Keratinocyte (primary cell): ENCODE results near the gene FTL. TPM values are rescaled to one million over a fixed set of nuclear protein-coding genes. Genes with fewer than 3 reads are reported as not detected.

ENCODE experiments used
- DNase-seq: peaks from one replicate; pipeline ENCODE4 v3.0.0-alpha.2; 2011; ENCODE audit warnings: low read depth, missing footprints, low spot score
- FAIRE-seq: peaks from 2 replicates; lab custom pipeline; 2011; peaks lifted over from hg19 to GRCh38; lab: Jason Lieb, UNC
- H2AFZ ChIP-seq: 2 replicates; pipeline ENCODE4 v1.6.0; 2012; ENCODE audit warnings: low read length, control low read depth, inconsistent platforms; ENCODE audit not compliant: control insufficient read depth
- H3K27ac ChIP-seq: 2 replicates; pipeline ENCODE4 v1.5.1; 2011; ENCODE audit warnings: low read length; ENCODE audit not compliant: control insufficient read depth, insufficient read depth
- H3K27me3 ChIP-seq: 3 replicates; pipeline ENCODE4 v1.6.0; 2011; ENCODE audit warnings: low read length; ENCODE audit not compliant: control insufficient read depth, insufficient read depth; ENCODE audit errors: extremely low read depth
- H3K36me3 ChIP-seq, 2 experiments: 2 replicates in 1 of 2; 3 replicates in 1 of 2; pipeline ENCODE4 v1.5.1; 2011; ENCODE audit warnings: low read length in 2 of 2, mild to moderate bottlenecking in 1 of 2; ENCODE audit not compliant: control insufficient read depth in 2 of 2, insufficient read depth in 2 of 2; ENCODE audit errors: extremely low read depth in 1 of 2
- H3K4me1 ChIP-seq: 3 replicates; pipeline ENCODE4 v1.5.1; 2011; ENCODE audit warnings: low read length; ENCODE audit not compliant: control insufficient read depth, insufficient read depth; ENCODE audit errors: extremely low read depth
- H3K4me2 ChIP-seq: 3 replicates; pipeline ENCODE4 v1.6.0; 2011; ENCODE audit warnings: low read depth, low read length; ENCODE audit not compliant: control insufficient read depth, insufficient read depth; ENCODE audit errors: extremely low read depth
- H3K4me3 ChIP-seq, 3 experiments: fragments of 200-600 bp in 1 of 3; sonication (generic) in 1 of 3; 2 replicates in 2 of 3; 3 replicates in 1 of 3; pipeline ENCODE4 v1.5.1; 2011 to 2016; ENCODE audit warnings: low read length in 3 of 3, mild to moderate bottlenecking in 3 of 3, control low read depth in 2 of 3, inconsistent platforms in 1 of 3, low read depth in 1 of 3, mixed read lengths in 1 of 3, mixed run types in 1 of 3, moderate library complexity in 1 of 3; ENCODE audit not compliant: control insufficient read depth in 2 of 3, insufficient read depth in 2 of 3; ENCODE audit errors: extremely low read depth in 1 of 3
- H3K79me2 ChIP-seq: 2 replicates; pipeline ENCODE4 v1.6.0; 2012; ENCODE audit warnings: low read length; ENCODE audit not compliant: control insufficient read depth, insufficient read depth
- H3K9ac ChIP-seq: 3 replicates; pipeline ENCODE4 v1.6.0; 2011; ENCODE audit warnings: low read length; ENCODE audit not compliant: control insufficient read depth, insufficient read depth; ENCODE audit errors: extremely low read depth
- H3K9me1 ChIP-seq: 3 replicates; pipeline ENCODE4 v1.6.0; 2011; ENCODE audit warnings: low read length; ENCODE audit not compliant: control insufficient read depth, insufficient read depth; ENCODE audit errors: extremely low read depth
- H3K9me3 ChIP-seq: 2 replicates; pipeline ENCODE4 v1.5.1; 2012; ENCODE audit warnings: low read depth, low read length; ENCODE audit not compliant: control insufficient read depth
- H4K20me1 ChIP-seq: 3 replicates; pipeline ENCODE4 v1.6.0; 2011; ENCODE audit warnings: low read length; ENCODE audit not compliant: control insufficient read depth, insufficient read depth; ENCODE audit errors: extremely low read depth
- EZH2 ChIP-seq: IDR thresholded peaks from one replicate; pipeline ENCODE4 v1.6.1; 2012; ENCODE audit warnings: inconsistent platforms, mild to moderate bottlenecking, low read length, moderate library complexity
- dilution Hi-C: fragments of 300-500 bp; cut with MboI; formaldehyde crosslinking; loops from one replicate; pipeline ENCODE4 v1.7.0; 2020; ENCODE audit warnings: low sequenced_read_pairs; ENCODE audit not compliant: extremely low pct_ligation_motif_present
- polyA plus RNA-seq, 5 experiments: library from polyadenylated mRNA; depleted of rRNA in 3 of 5; stranded (reverse) in 3 of 5; stranded (forward) in 1 of 5; unstranded in 1 of 5; fragments of >200 nt; gene quantifications; 1 replicate in 1 of 5; 2 replicates in 3 of 5; 3 replicates in 1 of 5; pipeline versions ENCODE4 v1.2.1 to v1.2.3, GENCODE V29; 2011 to 2012; ENCODE audit warnings: missing spikeins in 2 of 5, low read depth in 1 of 5, low replicate concordance in 1 of 5
- TF ChIP-seq, protein P1 (sequence below), 3 experiments: IDR thresholded peaks in 1 of 3; conservative IDR thresholded peaks in 1 of 3; optimal IDR thresholded peaks in 1 of 3; 2 replicates in 2 of 3; 3 replicates in 1 of 3; pipeline versions ENCODE3 to v1.5.1; 2011; ENCODE audit warnings: low read length in 3 of 3, mild to moderate bottlenecking in 3 of 3, moderate library complexity in 2 of 3, control low read depth in 1 of 3, inconsistent platforms in 1 of 3; ENCODE audit not compliant: insufficient read depth in 2 of 3; ENCODE audit errors: extremely low read depth in 1 of 3

FTL gene
- polyA plus RNA-seq, 1 donor (not counting 4 experiments of a cell fraction or from before 2014, with no cell fraction given) = 838 TPM

DNA sequence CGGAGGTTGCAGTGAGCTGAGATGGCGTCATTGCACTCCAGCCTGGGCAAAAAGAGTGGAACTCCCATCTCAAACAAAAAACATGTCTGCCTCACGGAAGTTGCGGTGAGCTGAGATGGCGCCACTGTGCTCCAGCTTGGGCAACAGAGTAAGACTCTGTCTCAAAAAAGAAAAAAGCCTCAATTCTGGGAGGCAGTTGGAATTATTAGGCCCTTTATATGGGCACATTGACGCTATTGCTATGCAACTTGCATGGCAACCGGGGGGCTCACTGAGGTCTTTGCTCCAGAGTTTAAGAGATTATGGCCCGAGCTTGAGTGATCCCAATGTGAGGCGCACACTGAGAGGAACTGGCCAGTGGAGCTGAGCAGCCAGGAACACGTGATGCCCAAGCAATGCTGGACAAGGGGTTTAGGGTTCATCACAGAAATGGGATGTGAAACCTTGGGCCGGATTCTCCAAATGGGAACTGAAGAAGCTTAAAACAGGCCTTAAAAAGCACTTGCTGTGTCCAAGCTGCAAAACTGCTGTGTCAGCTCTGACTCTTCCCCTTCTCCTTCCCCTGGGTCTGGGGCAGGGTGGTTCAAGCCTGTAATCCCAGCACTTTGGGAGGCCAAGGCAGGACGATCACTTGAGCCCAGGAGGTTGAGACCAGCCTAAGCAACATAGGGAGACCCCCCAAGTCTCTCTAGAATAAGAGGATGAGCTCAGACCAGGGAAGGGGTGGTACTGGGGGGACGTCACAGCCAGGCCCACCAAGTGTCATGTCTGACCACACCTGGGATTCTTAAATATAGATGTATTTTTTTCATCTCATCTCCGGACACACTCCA lies 2.5 kb downstream of the FTL start:
- Histone ChIP-seq H3K4me3 (no peak overlapping the region), H3K79me2 (peaks cover 7% of the 10 kb centered on the region), H4K20me1 (peaks cover 6% of the 10 kb centered on the region), H3K4me2 (no peak overlapping the region), H3K27me3 (no peaks in the 10 kb centered on the region), H2AFZ (no peak overlapping the region), H3K4me1 (peaks cover 27% of the 10 kb centered on the region), H3K9ac (no peak overlapping the region), H3K9me1 (peaks cover 4% of the 10 kb centered on the region), H3K9me3 (no peaks in the 10 kb centered on the region), H3K27ac (no peak overlapping the region), H3K36me3 (peaks cover 18 to 24% of the 10 kb centered on the region in 2 experiments)
- DNase-seq (no peak), FAIRE-seq (no peak)
- TF ChIP-seq EZH2 = no peak
- TF ChIP-seq, protein P1, sequence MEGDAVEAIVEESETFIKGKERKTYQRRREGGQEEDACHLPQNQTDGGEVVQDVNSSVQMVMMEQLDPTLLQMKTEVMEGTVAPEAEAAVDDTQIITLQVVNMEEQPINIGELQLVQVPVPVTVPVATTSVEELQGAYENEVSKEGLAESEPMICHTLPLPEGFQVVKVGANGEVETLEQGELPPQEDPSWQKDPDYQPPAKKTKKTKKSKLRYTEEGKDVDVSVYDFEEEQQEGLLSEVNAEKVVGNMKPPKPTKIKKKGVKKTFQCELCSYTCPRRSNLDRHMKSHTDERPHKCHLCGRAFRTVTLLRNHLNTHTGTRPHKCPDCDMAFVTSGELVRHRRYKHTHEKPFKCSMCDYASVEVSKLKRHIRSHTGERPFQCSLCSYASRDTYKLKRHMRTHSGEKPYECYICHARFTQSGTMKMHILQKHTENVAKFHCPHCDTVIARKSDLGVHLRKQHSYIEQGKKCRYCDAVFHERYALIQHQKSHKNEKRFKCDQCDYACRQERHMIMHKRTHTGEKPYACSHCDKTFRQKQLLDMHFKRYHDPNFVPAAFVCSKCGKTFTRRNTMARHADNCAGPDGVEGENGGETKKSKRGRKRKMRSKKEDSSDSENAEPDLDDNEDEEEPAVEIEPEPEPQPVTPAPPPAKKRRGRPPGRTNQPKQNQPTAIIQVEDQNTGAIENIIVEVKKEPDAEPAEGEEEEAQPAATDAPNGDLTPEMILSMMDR (optimal IDR thresholded peaks at IDR 0.05 in 1 of 3, IDR thresholded peaks at IDR 0.05 in 1 of 3, conservative IDR thresholded peaks at IDR 0.05 in 1 of 3; ENCODE audit: extremely low read depth in 1 of 3, insufficient read depth in 2 of 3, low read length in 3 of 3) = no peak
- dilution Hi-C loops = no loop called here

DNA sequence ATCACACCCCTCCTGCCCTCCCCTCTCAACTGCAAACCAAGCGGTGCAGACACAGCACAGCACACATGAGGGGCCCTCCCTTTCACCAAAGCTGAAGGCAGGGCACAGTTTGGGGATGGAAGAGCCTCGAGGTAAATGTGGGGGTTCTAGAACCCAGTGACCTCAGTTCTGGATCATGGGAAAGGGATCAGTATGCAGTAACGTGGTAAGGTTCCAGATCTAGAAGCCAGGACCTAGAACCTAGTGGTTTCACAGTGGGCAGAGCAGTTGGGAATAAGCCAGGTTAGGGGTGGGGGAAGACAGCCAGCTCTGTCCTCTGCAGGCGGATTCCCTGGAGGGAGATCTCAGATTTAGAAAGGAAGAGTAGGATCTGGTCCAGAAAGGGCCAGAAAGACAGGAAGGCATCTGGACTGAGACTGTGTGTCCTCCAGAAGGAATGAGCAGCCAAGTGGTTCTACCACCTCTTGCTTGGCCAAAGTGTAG lies 3.1 kb downstream of the FTL start:
- peaks cover 7% of the 10 kb centered on the region for H3K79me2 ChIP-seq
- no peaks in the 10 kb centered on the region for H3K27me3 ChIP-seq
- dilution Hi-C loops = no loop called here
- no peak for FAIRE-seq
- peaks cover 18 to 24% of the 10 kb centered on the region in 2 experiments for H3K36me3 ChIP-seq
- H3K9me1 ChIP-seq = peaks cover 4% of the 10 kb centered on the region
- H3K27ac ChIP-seq = no peak overlapping the region
- peaks cover 6% of the 10 kb centered on the region for H4K20me1 ChIP-seq
- TF ChIP-seq, protein P1 (optimal IDR thresholded peaks at IDR 0.05 in 1 of 3, IDR thresholded peaks at IDR 0.05 in 1 of 3, conservative IDR thresholded peaks at IDR 0.05 in 1 of 3; ENCODE audit: extremely low read depth in 1 of 3, insufficient read depth in 2 of 3, low read length in 3 of 3) = no peak
- no peak for TF ChIP-seq EZH2
- DNase-seq = no peak
- no peak overlapping the region for H3K4me2 ChIP-seq
- H3K9ac ChIP-seq = no peak overlapping the region
- no peak overlapping the region for H2AFZ ChIP-seq
- no peaks in the 10 kb centered on the region for H3K9me3 ChIP-seq
- peaks cover 25% of the 10 kb centered on the region for H3K4me1 ChIP-seq
- no peak overlapping the region for H3K4me3 ChIP-seq
